Transverse colon (tissue), 3 donors: ENCODE results near the gene ZNF624.
"Not testable (repeated sequence)": the region's sequence is repeated elsewhere in the genome, so short reads cannot be mapped to it uniquely, and the experiment has no call there.

Experiments used
- EP300 ChIP-seq: sonication (generic); formaldehyde crosslinking; IDR thresholded peaks from one replicate; pipeline ENCODE4 v1.6.1; 2017; ENCODE audit warnings: antibody characterized with exemption, low read depth
- TF ChIP-seq, protein P1 (sequence below), 5 experiments: fragments of 200-600 bp in 3 of 5; fragments of 450-650 bp in 2 of 5; sonication (generic) in 3 of 5; IDR thresholded peaks; 1 replicate in 2 of 5; 2 replicates in 3 of 5; pipeline ENCODE4 v1.5.1; 2016 to 2017; ENCODE audit warnings: antibody characterized with exemption in 5 of 5, inconsistent platforms in 3 of 5, mild to moderate bottlenecking in 2 of 5, moderate library complexity in 1 of 5

DNA sequence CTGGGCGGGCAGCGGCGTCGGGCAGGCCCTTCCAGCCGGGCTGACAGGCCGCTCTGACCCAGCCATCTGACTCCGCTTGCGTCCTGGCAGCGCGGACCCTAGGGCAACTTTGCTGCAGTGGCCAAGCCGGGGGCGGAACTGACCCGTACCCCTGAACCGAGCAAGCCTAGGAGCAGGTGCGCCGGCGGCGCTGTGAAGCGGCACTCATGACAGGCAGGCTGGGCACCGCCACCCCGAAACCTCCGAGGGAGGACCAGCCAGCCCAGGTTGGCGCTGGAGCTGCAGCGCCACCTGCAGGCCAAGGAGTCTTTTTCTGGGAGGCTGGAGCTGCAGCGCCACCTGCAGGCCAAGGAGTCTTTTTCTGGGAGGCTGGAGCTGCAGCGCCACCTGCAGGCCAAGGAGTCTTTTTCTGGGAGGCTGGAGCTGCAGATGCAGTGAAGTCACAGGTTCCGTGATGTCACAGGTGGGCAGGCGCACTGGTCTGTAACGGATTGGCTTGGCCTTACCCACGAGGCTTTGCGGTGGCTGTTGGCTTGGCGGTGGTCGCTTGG is 36.2 kb upstream of the ZNF624 start, which contains the start of gene CCDC144A:
- TF ChIP-seq, protein P1, sequence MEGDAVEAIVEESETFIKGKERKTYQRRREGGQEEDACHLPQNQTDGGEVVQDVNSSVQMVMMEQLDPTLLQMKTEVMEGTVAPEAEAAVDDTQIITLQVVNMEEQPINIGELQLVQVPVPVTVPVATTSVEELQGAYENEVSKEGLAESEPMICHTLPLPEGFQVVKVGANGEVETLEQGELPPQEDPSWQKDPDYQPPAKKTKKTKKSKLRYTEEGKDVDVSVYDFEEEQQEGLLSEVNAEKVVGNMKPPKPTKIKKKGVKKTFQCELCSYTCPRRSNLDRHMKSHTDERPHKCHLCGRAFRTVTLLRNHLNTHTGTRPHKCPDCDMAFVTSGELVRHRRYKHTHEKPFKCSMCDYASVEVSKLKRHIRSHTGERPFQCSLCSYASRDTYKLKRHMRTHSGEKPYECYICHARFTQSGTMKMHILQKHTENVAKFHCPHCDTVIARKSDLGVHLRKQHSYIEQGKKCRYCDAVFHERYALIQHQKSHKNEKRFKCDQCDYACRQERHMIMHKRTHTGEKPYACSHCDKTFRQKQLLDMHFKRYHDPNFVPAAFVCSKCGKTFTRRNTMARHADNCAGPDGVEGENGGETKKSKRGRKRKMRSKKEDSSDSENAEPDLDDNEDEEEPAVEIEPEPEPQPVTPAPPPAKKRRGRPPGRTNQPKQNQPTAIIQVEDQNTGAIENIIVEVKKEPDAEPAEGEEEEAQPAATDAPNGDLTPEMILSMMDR (IDR thresholded peaks at IDR 0.05): peak; percentile 38 to 93 (median 78)
- TF ChIP-seq EP300: not testable (repeated sequence)
